NCI-H2227 treated with DMSO at 0.1 percent for 48 hours (cell line): ENCODE data around the gene RPUSD3.
"Not testable (repeated sequence)": the region's sequence is repeated elsewhere in the genome, so short reads cannot be mapped to it uniquely, and the experiment has no call there.

Experiments
- DNase-seq: peaks from one replicate; lab custom pipeline; 2025; lab: John Stamatoyannopoulos, UW

The RPUSD3 gene, protein sequence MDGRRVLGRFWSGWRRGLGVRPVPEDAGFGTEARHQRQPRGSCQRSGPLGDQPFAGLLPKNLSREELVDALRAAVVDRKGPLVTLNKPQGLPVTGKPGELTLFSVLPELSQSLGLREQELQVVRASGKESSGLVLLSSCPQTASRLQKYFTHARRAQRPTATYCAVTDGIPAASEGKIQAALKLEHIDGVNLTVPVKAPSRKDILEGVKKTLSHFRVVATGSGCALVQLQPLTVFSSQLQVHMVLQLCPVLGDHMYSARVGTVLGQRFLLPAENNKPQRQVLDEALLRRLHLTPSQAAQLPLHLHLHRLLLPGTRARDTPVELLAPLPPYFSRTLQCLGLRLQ

DNA sequence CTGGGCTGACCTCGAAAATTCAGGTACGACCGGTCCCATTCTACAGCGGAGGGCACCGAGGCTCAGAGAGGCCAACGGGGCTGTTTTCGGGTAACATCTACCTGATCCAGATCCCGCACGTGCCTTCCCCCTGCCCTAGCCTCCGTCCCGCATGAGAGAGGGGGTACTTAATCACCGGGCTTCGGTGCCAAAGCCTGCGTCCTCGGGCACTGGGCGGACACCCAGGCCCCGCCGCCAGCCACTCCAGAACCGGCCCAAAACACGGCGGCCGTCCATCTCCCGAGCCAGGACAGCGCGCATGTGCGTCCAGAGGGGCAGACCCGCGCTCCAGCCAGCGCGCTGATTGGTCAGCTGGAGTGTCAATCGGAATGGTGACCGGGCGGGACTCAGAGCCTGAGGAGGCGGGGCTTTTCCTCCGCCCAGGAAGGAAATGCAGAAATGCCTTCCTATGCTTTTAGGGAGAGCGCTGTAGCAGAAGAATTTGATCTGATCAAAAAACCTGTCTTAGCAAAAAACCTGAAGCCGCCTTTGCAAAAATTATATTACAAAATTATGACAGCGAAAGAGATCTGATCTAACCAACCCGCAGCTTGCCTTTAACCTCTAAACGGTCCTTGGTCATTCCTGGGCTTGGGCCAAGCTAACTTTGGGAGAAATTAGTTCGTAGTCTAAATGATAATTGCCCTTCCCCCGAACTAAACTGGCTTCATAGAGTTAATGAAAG lies at the start of gene RPUSD3:
Gene RPUSD3, minus strand, starts transcription at position 294 of the 724 bp plus-strand sequence. Its CDS starts 18 bp downstream, at position 276.
- peak; percentile 80 for DNase-seq

DNA sequence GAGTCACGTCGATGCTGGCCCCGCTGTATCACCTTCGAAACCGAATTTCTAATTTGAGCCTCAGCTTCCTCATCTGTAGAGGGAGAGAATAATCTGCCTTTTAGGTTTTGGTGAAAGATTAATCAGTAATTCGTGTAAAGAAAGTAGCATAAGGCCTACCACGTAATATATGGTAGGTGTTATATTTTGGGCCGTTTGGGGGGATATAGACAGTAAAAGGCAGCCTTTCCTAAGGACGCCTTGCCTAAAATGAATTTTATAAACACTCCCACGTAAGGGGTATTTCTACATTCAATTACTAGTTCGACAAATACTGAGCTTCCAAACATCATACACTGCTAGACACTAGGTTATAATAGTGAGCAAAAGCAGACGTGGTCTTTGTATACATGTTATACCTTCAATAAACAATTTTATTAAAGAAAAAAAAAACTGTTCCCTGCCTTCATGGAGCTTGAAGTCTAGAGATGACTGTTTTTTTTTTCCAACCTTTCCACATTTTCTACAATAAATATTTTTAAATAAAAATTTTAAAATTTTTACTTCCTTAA lies 47.3 kb upstream of the RPUSD3 start:
- no peak for DNase-seq

DNA sequence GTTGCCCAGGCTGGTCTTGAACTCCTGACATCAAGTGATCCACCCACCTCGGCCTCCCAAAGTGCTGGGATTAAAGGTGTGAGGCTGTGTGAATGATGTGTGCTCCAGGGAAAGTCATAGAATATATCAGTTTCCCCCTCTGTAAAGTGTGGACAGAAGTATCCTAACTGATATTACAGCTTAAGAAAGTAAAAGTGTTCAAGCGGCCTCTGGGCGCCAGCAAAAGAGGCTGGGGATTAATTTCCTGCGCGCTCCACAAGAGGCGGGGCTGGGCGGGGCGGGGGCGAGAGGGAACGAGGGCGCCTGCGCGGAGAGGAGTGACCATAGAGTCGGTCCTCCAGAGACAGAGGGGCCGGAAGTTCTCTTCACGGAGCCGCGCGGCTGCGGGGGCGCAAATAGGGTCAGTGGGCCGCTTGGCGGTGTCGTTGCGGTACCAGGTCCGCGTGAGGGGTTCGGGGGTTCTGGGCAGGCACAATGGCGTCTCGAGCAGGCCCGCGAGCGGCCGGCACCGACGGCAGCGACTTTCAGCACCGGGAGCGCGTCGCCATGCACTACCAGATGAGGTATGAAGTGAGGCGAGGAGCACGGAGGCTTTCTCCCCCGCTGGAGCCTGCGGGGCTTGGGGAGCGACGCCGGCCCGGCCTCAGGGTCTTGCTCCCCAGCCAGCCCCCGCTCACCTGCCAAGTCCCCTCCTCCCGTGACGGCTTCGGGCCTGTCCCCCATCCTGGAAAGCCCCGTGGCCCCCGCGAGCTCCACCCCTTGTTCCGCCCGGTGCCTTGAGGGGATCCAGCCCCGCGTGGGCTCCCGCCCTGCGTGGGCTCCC lies 46.7 kb upstream of the RPUSD3 start, which contains the start of gene JAGN1:
Gene JAGN1, plus strand, starts transcription at position 362 of the 823 bp plus-strand sequence. Its CDS starts 113 bp downstream, at position 475.
- peak; percentile 80 for DNase-seq

DNA sequence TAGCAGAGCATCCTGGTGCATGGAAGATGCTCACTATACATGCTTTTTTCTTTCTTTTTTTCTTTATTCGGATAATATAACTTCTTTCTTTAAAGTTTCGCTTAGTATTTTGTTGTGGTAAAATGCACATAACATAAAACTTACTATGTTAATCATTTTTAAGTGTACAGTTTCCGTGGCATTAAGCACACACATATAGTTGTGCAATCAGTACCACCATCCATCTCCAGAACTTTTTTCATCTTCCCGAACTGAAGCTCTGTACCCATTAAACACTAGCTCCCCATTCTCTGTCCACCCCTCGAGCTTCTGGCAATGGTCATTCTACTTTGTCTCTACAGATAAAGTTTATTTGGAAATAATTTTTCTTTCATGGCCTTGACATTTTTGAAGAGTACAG lies 45.6 kb upstream of the RPUSD3 start:
- no peak for DNase-seq

DNA sequence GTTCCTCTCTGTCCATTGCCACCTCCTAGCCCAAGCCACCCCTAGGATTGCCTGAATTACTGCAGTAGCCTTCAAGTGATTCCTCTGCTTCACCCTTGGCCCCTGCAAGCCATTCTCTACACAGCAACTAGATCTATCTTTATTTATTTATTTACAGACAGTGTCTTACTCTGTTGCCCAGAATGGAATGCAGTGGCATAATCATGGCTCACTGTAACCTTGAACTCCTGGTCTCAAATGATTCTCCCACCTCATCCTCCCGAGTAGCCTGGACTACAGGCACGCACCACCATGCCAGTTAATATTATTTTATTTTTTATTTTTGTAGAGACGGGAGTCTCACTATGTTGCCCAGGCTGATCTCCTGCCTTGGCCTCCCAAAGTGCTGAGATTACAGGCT lies 44.7 kb upstream of the RPUSD3 start:
- DNase-seq: no peak

DNA sequence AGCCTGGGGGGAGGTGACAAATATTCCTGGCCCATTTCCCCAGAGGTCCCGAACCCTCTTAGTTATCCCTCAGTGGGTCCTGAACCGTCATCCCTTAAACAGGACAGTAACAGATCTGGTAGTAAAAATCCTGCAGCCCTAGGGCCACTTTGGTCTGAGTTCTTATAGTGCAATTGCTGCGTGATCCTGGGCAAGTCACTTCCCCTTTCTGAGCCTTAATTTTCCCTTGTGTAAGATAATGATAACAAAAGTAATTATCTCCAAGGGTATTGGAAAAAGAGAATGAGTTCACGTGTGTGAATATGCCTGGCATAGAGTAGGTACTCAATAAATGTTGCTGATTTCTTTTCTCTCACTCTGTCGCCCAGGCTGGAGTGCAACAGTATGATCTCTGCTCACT lies 43.7 kb upstream of the RPUSD3 start:
- no peak for DNase-seq

DNA sequence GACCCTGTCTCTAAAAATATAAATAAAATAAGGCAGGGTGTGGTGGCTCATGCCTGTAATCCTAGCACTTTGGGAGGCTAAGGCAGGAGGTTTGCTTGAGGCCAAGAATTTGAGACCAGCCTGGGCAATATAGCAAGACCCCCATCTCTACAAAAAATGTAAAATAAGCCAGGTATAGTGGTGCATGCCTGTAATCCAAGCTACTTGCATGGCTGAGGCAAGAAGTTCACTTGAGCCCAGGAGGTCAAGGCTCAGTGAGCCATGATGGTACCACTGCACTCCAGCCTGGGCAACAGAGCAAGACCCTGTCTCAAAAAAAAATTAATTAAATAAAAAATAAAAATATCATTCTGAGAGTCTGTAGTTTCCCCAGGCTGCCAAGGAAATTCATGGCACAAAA lies 42.5 kb upstream of the RPUSD3 start:
- no peak for DNase-seq

DNA sequence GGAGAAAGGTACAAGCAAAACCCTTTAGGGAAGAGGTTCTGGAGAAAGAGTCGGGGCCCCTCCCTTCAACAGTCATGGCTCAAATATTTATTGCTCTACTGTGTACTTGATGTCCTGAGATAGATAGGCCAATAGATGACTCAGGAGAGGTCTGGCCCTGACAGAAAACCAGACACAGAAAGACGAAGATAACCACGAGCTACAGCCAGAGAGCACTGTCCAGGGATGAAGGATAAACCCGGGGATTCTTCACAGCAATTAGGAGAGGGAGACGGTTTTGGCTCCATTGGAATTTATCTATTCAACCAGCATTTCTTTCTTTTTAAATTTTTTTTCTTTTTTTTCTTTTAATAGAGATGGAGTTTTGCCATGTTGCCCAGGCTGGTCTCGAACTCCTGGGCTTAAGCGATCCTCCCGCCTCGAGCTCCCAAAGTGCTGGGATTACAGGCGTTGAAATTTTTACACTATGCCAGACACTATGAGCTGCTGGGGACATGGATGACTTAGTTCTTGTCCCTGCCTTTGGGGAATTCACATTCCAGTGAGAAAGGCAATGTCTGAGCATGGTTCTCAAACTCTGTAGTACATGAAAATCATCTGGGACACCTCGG lies 40.9 kb upstream of the RPUSD3 start:
- DNase-seq: no peak

DNA sequence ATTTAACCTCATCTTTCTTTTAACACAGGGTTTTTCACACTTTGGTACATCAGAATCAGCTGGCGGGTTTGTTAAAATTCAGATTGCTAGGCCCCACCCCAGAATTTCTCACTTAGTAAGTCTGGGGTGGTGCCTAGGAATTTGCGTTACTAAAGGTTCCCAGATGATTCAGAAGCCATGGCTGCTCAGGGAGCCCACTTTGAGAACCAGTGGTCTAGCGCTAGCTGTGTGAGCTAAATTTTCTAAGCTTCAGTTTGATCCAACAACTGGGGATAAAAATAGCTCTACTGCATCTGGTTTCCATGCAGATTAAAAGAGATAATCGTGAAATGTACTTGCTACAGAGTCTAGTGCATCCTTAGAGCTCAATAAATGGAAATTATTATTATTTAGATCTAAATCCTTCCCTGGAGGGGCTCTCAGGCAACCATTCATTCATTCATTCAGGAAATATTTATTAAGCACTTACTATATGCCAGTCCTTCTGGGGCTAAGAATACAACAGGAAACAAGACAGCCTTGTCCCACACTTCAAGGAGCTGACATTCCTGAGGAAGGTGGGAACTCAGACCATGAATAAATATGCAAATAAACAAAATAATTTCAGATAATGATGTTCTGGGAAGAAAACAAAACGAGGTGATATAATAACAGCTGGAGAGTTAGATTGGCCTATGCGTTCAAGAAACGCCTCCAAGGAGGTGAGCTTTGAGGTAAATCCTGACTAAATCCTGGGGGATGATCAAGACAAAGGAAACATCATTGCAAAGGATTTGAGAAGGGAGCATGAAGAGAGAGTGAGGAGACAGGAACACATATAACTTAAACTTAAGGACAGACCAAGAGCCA lies 40.1 kb upstream of the RPUSD3 start:
- no peak for DNase-seq

DNA sequence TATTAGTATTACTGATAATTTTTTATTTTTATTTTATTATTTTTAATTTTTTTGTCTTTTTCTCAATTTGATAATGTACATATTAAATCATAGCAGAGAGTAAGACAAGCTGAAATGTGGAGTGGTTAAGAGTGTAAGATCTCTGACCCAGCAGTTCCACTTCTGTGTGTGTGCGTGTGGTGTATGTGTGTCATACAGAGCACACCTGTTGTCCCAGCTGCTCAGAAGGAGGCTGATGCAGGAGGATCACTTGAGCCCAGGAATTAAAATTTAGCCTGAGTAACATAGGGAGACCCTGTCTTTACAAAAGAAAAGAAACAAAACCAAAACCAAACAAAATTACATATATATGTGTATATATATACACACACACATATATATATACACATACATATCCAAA lies 37.6 kb upstream of the RPUSD3 start:
- no peak for DNase-seq

DNA sequence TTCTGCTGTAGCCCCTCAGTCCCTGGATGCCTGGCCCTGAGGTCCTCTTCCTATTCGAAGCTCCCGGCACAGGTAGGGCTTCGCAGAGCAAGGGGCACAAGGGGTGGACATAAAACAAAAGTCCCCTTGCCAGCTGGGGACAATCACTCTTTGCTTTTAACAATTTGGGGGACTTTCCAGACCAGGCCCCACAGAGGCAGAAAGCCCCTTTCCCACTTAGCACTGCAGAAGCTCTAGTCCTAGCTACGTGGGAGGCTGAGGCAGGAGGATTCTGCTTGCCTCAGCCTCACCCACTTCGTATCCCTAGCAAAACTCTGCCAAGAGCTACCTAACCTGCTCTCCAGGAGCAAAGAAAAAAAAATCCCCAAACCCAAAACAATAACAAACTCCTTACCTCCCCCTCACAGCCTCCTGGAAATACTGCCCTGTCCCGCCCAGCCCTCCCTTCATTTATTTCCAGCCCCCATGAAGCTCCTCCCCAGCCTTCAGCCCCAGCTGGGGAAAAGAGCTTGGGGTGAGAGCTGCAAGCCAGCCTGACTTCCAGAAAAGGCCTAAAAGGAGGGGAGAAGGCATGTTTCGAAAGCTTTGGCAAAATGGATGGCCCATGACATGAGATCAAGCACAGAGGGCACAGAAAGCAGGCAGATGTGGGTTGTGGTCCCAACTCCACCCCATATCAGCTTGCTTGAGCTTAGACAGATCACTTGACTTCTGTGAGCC lies 36.2 kb upstream of the RPUSD3 start, which contains the start of gene CIDEC:
Gene CIDEC, minus strand, starts transcription at position 424 of the 720 bp plus-strand sequence. CDS start 1,767 bp downstream, outside the sequence.
- DNase-seq: no peak

DNA sequence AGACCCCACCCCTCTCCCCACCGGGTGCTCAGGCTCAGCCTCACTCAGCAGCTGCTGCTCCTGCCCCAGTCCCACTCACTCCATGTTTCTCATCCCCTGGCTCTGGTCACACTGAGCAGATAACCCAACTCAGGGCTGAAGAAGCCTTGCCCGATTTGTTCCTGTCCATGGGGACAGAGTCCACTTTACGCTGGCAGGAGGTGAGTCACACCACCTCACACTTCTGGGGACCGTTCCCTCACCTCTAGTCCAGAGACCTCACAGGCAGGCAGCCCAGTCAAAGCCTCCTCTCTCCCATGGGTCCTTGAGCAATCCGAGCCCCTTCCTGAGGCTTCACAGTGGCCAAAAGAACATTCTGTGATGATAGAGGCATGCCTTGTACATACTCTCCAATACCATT lies 34.9 kb upstream of the RPUSD3 start:
- DNase-seq: no peak

DNA sequence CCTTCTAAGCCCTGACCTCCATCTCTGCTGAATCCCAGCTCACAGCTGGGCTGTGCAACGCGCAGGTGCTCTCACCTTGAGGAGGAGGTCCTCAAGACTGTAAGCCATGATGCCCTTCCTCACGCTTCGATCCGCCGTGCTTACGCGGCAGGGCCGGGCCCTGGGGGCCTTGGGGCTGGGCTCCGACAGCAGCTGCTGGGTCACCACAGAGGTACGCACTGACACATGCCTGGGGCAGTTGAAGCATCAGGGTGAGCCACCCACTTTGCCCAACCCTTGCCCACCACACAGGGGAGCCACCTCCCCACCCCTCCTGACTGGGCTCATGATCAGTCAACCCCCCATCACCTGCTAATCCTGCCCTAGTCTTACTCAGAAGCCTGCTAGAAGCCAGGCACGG lies 33.2 kb upstream of the RPUSD3 start:
- no peak for DNase-seq

DNA sequence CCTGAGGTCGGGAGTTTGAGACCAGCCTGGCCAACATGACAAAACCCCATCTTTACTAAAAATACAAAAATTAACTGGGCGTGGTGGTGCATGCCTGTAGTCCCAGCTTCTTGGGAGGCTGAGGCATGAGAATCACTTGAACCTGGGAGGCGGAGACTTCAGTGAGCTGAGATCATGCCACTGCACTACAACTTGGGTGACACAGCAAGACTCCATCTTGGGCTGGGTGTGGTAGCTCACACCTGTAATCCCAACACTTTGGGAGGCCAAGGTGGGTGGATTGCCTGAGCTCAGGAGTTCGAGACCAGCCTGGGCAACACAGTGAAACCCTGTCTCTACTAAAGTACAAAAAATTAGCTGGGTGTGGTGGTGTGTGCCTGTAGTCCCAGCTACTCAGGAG lies 32.4 kb upstream of the RPUSD3 start:
- not testable (repeated sequence) for DNase-seq

DNA sequence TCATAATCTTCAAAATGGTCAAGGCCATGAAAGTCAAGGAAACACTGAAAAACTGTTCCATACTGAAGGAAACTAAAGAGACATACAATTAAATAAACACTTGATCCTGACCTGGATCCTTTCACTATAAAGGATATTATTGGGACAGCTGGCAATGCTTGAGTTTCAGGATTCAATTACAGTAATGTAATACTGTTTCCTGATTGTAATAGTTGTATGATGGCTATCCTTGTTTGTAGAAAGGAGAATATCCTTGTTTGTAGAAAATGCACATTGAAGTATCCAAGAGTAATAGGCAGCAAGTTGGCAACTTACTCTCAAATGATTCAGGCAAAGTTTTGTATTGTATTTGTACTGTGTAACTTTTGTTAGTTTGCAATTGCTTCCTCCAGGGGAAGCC lies 31.6 kb upstream of the RPUSD3 start:
- DNase-seq: peak; percentile 35

DNA sequence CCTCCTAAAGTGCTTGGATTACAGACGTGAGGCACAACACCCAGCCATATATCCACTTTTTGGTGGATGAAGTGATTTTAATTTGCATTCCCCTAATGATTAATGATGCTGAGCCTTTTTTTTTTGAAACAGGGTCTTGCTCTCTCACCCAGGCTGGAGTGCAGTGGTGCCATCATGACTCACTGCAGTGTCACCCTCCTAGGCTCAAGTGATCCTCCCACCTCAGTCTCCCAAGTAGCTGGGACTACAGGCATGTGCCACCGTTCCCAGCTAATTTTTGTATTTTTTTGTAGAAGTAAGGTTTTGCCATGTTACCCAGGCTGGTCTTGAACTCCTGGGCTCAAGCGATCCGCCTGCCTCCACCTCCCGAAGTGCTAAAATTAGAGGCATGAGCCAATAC lies 28.3 kb upstream of the RPUSD3 start:
- not testable (repeated sequence) for DNase-seq

DNA sequence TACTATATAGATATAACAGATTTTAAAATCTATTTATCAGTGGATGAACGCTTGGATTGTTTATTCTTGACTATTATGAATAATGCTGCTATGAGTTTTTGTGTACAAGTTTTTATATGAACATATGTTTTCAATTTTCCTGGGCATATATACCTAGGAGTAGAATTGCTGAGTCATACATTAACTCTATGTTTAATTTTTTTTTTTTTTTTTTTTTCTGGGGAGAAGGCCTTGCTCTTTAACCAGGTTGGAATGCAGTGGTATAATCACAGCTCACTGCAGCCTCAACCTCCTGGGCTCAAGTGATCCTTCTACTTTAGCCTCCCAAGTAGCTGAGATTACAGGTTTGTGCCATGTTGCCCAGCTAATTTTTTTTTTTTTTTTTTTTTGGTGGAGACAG lies 27.2 kb upstream of the RPUSD3 start:
- DNase-seq: no peak

DNA sequence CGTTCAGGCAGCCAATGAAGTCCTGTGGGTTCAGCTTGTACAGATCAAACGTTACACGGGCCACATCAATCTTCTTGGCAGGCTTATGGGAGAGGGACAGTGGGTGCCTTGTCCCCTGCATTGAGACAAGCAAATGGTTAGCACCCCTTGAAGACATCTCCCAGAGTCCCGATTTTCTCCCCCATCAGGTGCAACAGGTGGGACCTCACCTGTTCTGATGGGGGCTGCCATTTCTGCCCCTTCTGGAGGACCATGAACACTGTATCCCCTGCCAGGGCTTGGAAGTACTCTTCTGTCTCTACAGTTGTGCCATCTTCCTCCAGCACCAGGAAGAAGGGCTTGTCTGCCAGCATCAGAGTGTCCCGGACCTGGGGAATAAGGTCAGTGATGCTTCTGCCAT lies 26.1 kb upstream of the RPUSD3 start:
- DNase-seq: no peak

DNA sequence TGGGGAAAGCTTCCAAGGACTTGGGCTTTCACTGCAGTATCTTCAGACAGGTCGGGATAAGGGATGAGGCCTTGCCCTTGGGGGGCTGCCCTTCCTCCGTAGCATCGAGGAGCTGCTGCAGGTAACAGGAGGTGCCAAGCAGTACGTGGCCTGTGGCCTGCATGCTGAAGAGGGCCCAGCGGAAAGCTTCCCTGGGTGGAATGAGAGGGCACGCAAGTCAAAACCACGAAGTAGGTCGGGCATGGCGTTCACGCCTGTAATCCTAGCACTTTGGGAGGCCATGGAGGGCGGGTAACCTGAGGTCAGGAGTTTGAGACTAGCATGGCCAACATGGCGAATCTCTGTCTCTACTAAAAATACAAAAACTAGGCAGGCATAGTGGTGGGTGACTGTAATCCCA lies 23.3 kb upstream of the RPUSD3 start:
- DNase-seq: no peak

DNA sequence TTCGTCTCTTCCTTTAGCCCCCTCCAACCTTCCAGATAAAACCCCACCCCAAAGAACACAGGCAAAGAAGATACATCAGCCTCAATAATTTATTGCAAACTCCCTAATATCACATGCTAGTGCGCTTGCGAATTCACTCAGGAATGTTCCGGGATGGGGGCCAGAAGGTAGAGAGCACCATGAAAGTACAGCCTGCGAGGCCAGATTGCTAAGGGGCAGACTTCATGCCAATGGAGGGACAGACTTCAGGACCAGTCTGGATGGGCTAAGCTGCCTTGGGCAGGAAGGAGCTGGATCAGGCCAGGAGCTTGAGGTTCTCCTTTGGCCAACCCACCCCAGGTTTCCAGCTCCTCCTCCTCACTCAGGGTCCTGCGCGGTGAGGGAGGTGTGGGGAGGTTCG lies 22.8 kb upstream of the RPUSD3 start:
- DNase-seq: no peak
